Tibial nerve (tissue), 4 donors: ENCODE measurements around the gene LARP1. TPM values are rescaled to one million over a fixed set of nuclear protein-coding genes. Genes with fewer than 3 reads are reported as not detected.
A peak's percentile ranks its signal among the peaks of the same experiment; 100 is the strongest.

Experiments
- DNase-seq, 2 donors: peaks; one replicate each; pipeline ENCODE4 v3.0.0-alpha.2; 2019; ENCODE audit warnings: low spot score in 2 of 2
- H3K27ac ChIP-seq, 4 donors: fragments of 200-600 bp; sonication (generic) in 3 of 4; one replicate each; pipeline ENCODE4 v1.5.1; 2017 to 2019; ENCODE audit warnings: mild to moderate bottlenecking in 1 of 4
- H3K27me3 ChIP-seq, 2 donors: fragments of 200-600 bp; sonication (generic) in 1 of 2; one replicate each; pipeline versions ENCODE4 v1.5.1 to v1.6.0; 2017 to 2019
- H3K36me3 ChIP-seq, 3 donors: fragments of 200-600 bp; sonication (generic); one replicate each; pipeline ENCODE4 v1.5.1; 2018 to 2019
- H3K4me1 ChIP-seq, 4 donors: fragments of 200-600 bp; sonication (generic) in 3 of 4; one replicate each; pipeline ENCODE4 v1.5.1; 2017 to 2019
- H3K4me3 ChIP-seq, 4 donors: fragments of 200-600 bp; sonication (generic) in 3 of 4; one replicate each; pipeline ENCODE4 v1.5.1; 2017 to 2019; ENCODE audit warnings: mild to moderate bottlenecking in 1 of 4, moderate library complexity in 1 of 4
- H3K9me3 ChIP-seq, 4 donors: fragments of 200-600 bp; sonication (generic) in 3 of 4; one replicate each; pipeline ENCODE4 v1.5.1; 2017 to 2019
- EP300 ChIP-seq, 2 donors: sonication (generic); formaldehyde crosslinking; IDR thresholded peaks; one replicate each; pipeline ENCODE4 v1.6.1; 2017; ENCODE audit warnings: antibody characterized with exemption in 2 of 2, mild to moderate bottlenecking in 1 of 2
- POLR2A ChIP-seq, 2 donors: fragments of 450-650 bp; IDR thresholded peaks; one replicate each; pipeline ENCODE4 v1.6.1; 2017; ENCODE audit warnings: antibody characterized with exemption in 2 of 2, mild to moderate bottlenecking in 2 of 2, moderate library complexity in 2 of 2
- WGBS, 2 donors: methylation state at CpG; one replicate each; pipeline ENCODE4 v1.1.5; 2018; 5-methylcytosine and 5-hydroxymethylcytosine counted together
- total RNA-seq, 4 donors: library from RNA; depleted of rRNA; stranded (reverse); fragments of >200 nt; gene quantifications; one replicate each; pipeline ENCODE4 v1.1.0, GENCODE V29; 2016
- TF ChIP-seq, protein P1 (sequence below), 5 experiments: fragments of 200-600 bp in 3 of 5; fragments of 450-650 bp in 2 of 5; sonication (generic) in 3 of 5; IDR thresholded peaks; one replicate each; pipeline ENCODE4 v1.5.1; 2016 to 2019; ENCODE audit warnings: antibody characterized with exemption in 5 of 5, mild to moderate bottlenecking in 3 of 5, moderate library complexity in 2 of 5

Gene LARP1
- total RNA-seq, 4 donors from 2014 or later: 114 to 166 (median 144) TPM

DNA sequence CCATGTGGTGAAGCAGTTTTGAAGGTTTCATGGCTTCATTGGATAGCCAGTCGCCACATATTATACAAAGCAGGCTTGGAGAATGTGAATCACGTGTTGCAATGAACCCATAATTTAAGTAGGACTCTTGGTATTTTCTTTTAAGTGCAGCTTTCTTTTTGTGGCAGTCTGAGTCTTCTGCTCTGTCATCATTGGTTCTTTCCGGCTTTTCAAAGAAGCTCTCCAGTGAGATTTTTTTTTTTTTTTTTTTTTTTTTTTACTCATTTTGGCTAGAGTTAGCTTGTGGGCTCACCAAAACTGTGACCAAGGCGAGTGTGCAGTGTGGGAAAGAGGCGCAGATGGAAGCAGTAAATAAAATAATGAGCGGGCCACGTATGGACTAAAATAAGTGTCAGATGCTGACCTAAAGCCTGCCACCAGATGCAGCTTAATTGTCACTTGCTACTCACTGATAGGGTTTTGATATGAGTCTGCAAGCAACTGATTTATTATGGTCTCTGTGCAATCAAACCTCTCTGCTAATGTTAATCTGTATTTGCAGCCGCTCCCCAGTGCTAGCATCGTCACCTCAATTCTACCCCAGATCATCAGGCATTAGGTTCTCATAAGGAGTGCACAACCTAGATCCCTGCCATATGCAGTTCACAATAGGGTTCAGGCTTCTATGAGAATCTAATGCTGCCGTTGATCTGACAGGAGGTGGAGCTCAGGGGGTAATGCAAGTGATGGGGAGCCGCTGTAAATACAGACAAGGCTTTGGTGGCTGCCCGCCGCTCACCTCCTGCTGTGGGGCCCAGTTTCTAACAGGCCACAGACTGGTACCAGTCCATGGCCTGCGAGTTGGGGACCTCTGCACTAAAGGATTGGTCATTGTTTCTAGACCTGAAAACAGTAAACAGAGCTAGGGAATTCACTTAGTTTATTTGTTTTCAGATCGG is 45.5 kb upstream of the LARP1 start:
- no peak for DNase-seq
- 85 to 90% methylated on average over 15 of the region's 15 CpGs for WGBS, 2 donors
- H3K4me3 ChIP-seq: no peak overlapping the region
- no peak overlapping the region for H3K27ac ChIP-seq
- H3K36me3 ChIP-seq: no peaks in the 10 kb centered on the region
- H3K27me3 ChIP-seq: no peaks in the 10 kb centered on the region
- H3K4me1 ChIP-seq: peaks cover 0 to 23% (median 14%) of the 10 kb centered on the region in 4 donors
- TF ChIP-seq EP300 (IDR thresholded peaks at IDR 0.05): no peak
- TF ChIP-seq, protein P1, sequence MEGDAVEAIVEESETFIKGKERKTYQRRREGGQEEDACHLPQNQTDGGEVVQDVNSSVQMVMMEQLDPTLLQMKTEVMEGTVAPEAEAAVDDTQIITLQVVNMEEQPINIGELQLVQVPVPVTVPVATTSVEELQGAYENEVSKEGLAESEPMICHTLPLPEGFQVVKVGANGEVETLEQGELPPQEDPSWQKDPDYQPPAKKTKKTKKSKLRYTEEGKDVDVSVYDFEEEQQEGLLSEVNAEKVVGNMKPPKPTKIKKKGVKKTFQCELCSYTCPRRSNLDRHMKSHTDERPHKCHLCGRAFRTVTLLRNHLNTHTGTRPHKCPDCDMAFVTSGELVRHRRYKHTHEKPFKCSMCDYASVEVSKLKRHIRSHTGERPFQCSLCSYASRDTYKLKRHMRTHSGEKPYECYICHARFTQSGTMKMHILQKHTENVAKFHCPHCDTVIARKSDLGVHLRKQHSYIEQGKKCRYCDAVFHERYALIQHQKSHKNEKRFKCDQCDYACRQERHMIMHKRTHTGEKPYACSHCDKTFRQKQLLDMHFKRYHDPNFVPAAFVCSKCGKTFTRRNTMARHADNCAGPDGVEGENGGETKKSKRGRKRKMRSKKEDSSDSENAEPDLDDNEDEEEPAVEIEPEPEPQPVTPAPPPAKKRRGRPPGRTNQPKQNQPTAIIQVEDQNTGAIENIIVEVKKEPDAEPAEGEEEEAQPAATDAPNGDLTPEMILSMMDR (IDR thresholded peaks at IDR 0.05): no peak
- TF ChIP-seq POLR2A (IDR thresholded peaks at IDR 0.05): no peak
- H3K9me3 ChIP-seq: no peaks in the 10 kb centered on the region

DNA sequence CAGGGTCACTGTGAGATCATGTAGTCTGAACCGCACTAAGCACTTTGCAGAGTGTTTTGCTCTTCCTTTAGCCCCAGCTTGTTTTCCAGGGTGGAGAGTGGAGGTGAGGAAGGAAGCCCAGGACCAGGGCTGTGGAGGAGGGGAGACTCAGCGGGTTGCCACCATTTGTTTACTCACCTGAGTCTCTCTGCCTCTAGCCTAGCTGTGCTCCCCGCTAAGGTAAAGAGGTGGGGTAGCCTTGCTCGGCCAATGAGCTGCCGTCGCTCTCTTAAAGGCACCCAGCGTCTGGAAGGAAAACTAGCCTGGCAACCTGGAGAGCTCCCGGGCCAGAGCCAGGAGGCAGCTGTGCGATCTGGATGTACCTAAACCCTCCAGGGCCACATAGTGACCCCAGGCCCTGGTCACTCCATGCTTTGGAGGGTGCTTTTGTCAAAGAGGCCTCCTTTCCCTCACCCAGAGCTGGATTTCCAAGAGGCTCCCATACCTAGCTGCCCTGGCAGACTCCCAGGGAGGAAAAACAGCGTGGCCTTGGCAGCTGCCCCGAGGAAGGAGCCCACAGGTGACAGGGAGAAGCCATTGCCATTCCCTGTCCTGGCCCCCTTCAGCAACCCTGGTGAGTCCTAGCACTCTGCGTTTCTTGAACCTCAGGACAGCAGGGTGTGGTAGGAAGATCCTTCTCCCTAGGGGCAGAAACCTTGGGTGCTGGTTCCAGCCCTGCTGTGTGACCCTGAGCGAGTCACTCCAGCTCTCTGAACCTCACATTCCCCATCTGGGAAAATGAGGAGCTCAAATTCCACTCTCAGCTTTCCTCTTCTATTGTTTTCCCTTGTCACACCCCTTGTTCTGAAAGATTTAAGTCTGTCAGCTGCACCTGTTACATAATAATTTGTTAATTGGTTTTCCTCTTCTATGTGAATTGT is 42.4 kb upstream of the LARP1 start:
- H3K9me3 ChIP-seq: no peaks in the 10 kb centered on the region
- TF ChIP-seq, protein P1 (IDR thresholded peaks at IDR 0.05): no peak
- TF ChIP-seq POLR2A (IDR thresholded peaks at IDR 0.05) (no peak), EP300 (IDR thresholded peaks at IDR 0.05) (no peak)
- DNase-seq: no peak
- H3K4me1 ChIP-seq: peaks cover 0 to 26% (median 14%) of the 10 kb centered on the region in 4 donors
- no peak overlapping the region for H3K4me3 ChIP-seq
- 69 to 76% methylated on average over 13 of the region's 13 CpGs for WGBS, 2 donors
- H3K27me3 ChIP-seq: no peaks in the 10 kb centered on the region
- H3K36me3 ChIP-seq: no peaks in the 10 kb centered on the region
- peak overlapping the region in 2 of 4 donors; percentile 40 to 59 for H3K27ac ChIP-seq

DNA sequence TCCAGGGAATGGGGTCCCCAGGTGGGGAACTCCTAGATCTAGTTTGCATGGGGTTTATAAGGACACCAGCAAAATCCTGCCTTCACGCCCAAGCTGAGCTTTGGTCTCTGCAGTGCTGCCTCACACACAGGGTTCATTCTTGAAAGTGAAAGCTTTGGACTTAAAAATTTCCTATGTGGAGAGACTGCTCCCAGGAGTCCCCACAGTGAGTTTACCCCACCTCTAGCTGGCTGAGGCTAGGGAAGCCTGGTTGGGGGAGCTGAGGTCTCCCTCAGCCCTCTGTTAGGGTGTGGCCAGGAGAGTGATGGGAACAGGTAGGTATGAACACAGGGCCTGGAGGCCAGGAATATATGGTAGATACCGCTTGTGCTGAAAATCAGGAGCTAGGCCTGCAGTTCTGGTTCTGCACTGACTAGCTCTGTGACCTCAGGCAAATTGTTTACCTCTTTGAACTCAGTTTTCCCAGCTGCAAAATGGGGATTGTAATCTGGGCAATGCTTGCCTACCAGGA is 41.5 kb upstream of the LARP1 start:
- Histone ChIP-seq H3K4me3 (no peak overlapping the region), H3K4me1 (peaks cover 0 to 26% (median 14%) of the 10 kb centered on the region in 4 donors), H3K36me3 (no peaks in the 10 kb centered on the region), H3K9me3 (no peaks in the 10 kb centered on the region), H3K27me3 (no peaks in the 10 kb centered on the region), H3K27ac (peak overlapping the region in 2 of 4 donors; percentile 40 to 59)
- 66 to 71% methylated on average over 2 of the region's 2 CpGs for WGBS, 2 donors
- TF ChIP-seq EP300 (IDR thresholded peaks at IDR 0.05) (no peak), POLR2A (IDR thresholded peaks at IDR 0.05) (no peak)
- TF ChIP-seq, protein P1 (IDR thresholded peaks at IDR 0.05): no peak
- DNase-seq: no peak

DNA sequence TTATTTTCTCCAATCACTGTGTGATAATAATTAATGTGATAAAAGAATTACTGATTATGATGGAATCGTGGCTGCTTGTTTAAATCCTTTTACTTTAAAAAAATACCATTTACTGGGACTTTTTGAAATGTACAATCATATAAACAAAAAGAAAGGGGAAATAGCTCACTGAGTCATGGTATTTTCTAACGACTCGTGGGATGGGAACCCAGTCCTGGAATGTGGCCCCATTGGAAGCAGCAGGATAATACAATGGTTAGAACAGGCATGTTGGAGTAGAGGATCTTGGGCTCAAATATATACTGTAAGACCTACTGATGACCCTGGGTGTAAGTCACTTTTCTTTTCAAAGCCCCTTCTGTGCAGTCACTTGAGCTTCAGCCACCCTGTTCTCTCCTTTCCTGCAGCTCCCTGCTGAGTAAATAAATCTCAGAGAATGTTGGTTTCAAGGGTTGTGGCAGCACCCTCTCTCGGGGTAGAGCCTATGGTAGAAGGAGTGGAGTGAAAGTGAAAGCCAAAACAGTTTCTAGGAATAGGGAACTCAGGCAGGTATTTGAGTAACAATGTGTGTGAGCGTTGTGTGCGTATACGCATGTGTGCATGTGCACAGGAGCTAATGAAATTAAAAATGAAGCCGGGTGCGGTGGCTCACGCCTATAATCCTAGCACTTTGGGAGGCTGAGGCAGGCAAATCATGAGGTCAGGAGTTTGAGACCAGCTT is 40.8 kb upstream of the LARP1 start:
- no peaks in the 10 kb centered on the region for H3K36me3 ChIP-seq
- WGBS, 2 donors: 64 to 66% methylated on average over 10 of the region's 10 CpGs
- H3K27me3 ChIP-seq: no peaks in the 10 kb centered on the region
- no peak for DNase-seq
- H3K9me3 ChIP-seq: no peaks in the 10 kb centered on the region
- no peak for TF ChIP-seq EP300 (IDR thresholded peaks at IDR 0.05)
- TF ChIP-seq, protein P1 (IDR thresholded peaks at IDR 0.05): no peak
- H3K4me3 ChIP-seq: peak overlapping the region in 2 of 4 donors; percentile 25 to 26
- peak overlapping the region in 2 of 4 donors; percentile 50 to 67 for H3K27ac ChIP-seq
- peaks cover 0 to 26% (median 14%) of the 10 kb centered on the region in 4 donors for H3K4me1 ChIP-seq
